HG03139 (cell line): ENCODE results near the gene SLC30A3.

Source experiments
- ATAC-seq: cut with Tn5 transposase; IDR thresholded peaks from one replicate; pipeline ENCODE4 v1.9.1; 2021; ENCODE audit not compliant: unreplicated experiment

The SLC30A3 gene

GRCh38 chr2:27236626-27237025, 26.2 kb downstream of the SLC30A3 start:
- no peak for ATAC-seq

GRCh38 chr2:27236136-27236535, 26.7 kb downstream of the SLC30A3 start:
- ATAC-seq, result no peak

- ATAC-seq, result no peak
These were observed 29.5 kb downstream of the SLC30A3 start for GRCh38 chr2:27233341-27233740.

- ATAC-seq, result no peak
These were observed 30.9 kb downstream of the SLC30A3 start for GRCh38 chr2:27231921-27232320.

GRCh38 chr2:27227501-27227900, 35.3 kb downstream of the SLC30A3 start:
- ATAC-seq, result no peak

- ATAC-seq, result no peak
These were observed 37.3 kb downstream of the SLC30A3 start for GRCh38 chr2:27225526-27225925.

GRCh38 chr2:27223416-27223815, 39.4 kb downstream of the SLC30A3 start:
- no peak for ATAC-seq

GRCh38 chr2:27222407-27222806, 40.4 kb downstream of the SLC30A3 start:
- no peak for ATAC-seq

GRCh38 chr2:27221166-27221565, 41.7 kb downstream of the SLC30A3 start:
- no peak for ATAC-seq

GRCh38 chr2:27220091-27220490, 42.8 kb downstream of the SLC30A3 start:
- no peak for ATAC-seq

- no peak for ATAC-seq
These were observed 43.8 kb downstream of the SLC30A3 start for GRCh38 chr2:27219091-27219490.

GRCh38 chr2:27218614-27219013, 44.2 kb downstream of the SLC30A3 start:
- ATAC-seq, result no peak

GRCh38 chr2:27217173-27218121, 45.4 kb downstream of the SLC30A3 start, which contains the start of gene CAD:
Gene CAD, plus strand, starts transcription at chr2:27217369. Its CDS starts 183 bp downstream, at chr2:27217552.
- ATAC-seq, result peak; percentile 74

- ATAC-seq, result no peak
These were observed 46.3 kb downstream of the SLC30A3 start for GRCh38 chr2:27216416-27217137.

GRCh38 chr2:27214941-27215340, 47.9 kb downstream of the SLC30A3 start:
- no peak for ATAC-seq

GRCh38 chr2:27212626-27213471, 50.0 kb downstream of the SLC30A3 start:
- ATAC-seq, result peak; percentile 9

GRCh38 chr2:27211943-27212625, 50.8 kb downstream of the SLC30A3 start, which contains the start of the genes ATRAID and SLC5A6:
Gene ATRAID, plus strand, starts transcription at chr2:27212041. Its CDS starts 328 bp downstream, at chr2:27212369.
Gene SLC5A6, minus strand, starts transcription at chr2:27212268. Its CDS starts 4,618 bp downstream, at chr2:27207650.
- ATAC-seq, result peak; percentile 59

GRCh38 chr2:27211241-27211942, 51.5 kb downstream of the SLC30A3 start:
- peak; percentile 7 for ATAC-seq

- no peak for ATAC-seq
These were observed 53.0 kb downstream of the SLC30A3 start for GRCh38 chr2:27209621-27210401.
